K562 (cell line): ENCODE measurements around the gene GVQW3.
A peak's percentile ranks its signal among the peaks of the same experiment; 100 is the strongest.

Experiments
- ADNP ChIP-seq: fragments of 200-800 bp; sonication (Bioruptor generic); IDR thresholded peaks from 2 replicates; pipeline ENCODE4 v1.6.1; 2016; ENCODE audit warnings: missing genetic modification characterization, missing compliant biosample characterization
- BACH1 ChIP-seq: fragments of 200-800 bp; sonication (Bioruptor generic); IDR thresholded peaks from 2 replicates; pipeline ENCODE4 v1.6.1; 2016; ENCODE audit warnings: missing genetic modification characterization, missing compliant biosample characterization
- CC2D1A ChIP-seq: fragments of 450-650 bp; IDR thresholded peaks from 2 replicates; pipeline ENCODE4 v1.6.1; 2017; ENCODE audit warnings: mild to moderate bottlenecking
- HDAC2 ChIP-seq: fragments of 450-650 bp; IDR thresholded peaks from 2 replicates; pipeline ENCODE4 v1.6.1; 2016; ENCODE audit warnings: mild to moderate bottlenecking
- KDM5B ChIP-seq: fragments of 200-600 bp; sonication (generic); IDR thresholded peaks from 2 replicates; pipeline ENCODE4 v1.6.1; 2012; ENCODE audit warnings: low read depth, mild to moderate bottlenecking, moderate library complexity, low read length, control low read depth, inconsistent platforms; ENCODE audit not compliant: insufficient replicate concordance
- TF ChIP-seq, protein P1 (sequence below), 3 experiments: IDR thresholded peaks in 2 of 3; conservative IDR thresholded peaks in 1 of 3; 2 replicates each; pipeline ENCODE4 v1.5.1; 2011 to 2012; ENCODE audit warnings: low read length in 3 of 3, mild to moderate bottlenecking in 3 of 3, control low read depth in 2 of 3, improper control_type of control experiment in 1 of 3, inconsistent platforms in 1 of 3, low read depth in 1 of 3, mixed read lengths in 1 of 3, moderate library complexity in 1 of 3; ENCODE audit not compliant: insufficient read depth in 2 of 3

- TF ChIP-seq HDAC2 (no peak), KDM5B (no peak), ADNP (tag) (no peak), CC2D1A (no peak), BACH1 (tag) (no peak)
- TF ChIP-seq, protein P1, sequence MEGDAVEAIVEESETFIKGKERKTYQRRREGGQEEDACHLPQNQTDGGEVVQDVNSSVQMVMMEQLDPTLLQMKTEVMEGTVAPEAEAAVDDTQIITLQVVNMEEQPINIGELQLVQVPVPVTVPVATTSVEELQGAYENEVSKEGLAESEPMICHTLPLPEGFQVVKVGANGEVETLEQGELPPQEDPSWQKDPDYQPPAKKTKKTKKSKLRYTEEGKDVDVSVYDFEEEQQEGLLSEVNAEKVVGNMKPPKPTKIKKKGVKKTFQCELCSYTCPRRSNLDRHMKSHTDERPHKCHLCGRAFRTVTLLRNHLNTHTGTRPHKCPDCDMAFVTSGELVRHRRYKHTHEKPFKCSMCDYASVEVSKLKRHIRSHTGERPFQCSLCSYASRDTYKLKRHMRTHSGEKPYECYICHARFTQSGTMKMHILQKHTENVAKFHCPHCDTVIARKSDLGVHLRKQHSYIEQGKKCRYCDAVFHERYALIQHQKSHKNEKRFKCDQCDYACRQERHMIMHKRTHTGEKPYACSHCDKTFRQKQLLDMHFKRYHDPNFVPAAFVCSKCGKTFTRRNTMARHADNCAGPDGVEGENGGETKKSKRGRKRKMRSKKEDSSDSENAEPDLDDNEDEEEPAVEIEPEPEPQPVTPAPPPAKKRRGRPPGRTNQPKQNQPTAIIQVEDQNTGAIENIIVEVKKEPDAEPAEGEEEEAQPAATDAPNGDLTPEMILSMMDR (IDR thresholded peaks at IDR 0.05 in 2 of 3, conservative IDR thresholded peaks at IDR 0.05 in 1 of 3; ENCODE audit: insufficient read depth in 2 of 3, low read depth in 1 of 3, low read length in 3 of 3), result peak; percentile 55 to 69 (median 66)
Measured at GRCh38 chr11:76419896-76420295, 38.8 kb downstream of the GVQW3 start.
